Fibroblast of upper back skin (primary cell): ENCODE measurements around the gene ZNF648.
"Not testable (repeated sequence)": the region's sequence is repeated elsewhere in the genome, so short reads cannot be mapped to it uniquely, and the experiment has no call there.

Experiments
- DNase-seq: peaks from one replicate; pipeline ENCODE4 v3.0.0-alpha.2; 2013

Gene ZNF648

GRCh38 chr1:182069028-182069466 lies 7.5 kb upstream of the ZNF648 start:
- DNase-seq: peak; percentile 23

- no peak for DNase-seq
These were observed 5.4 kb upstream of the ZNF648 start for GRCh38 chr1:182066934-182067333.

GRCh38 chr1:182065126-182065845 lies 3.8 kb upstream of the ZNF648 start:
- DNase-seq: no peak

- no peak for DNase-seq
These were observed 3.1 kb upstream of the ZNF648 start for GRCh38 chr1:182064611-182065010.

GRCh38 chr1:182062223-182062622 lies 711 bp upstream of the ZNF648 start:
- DNase-seq: no peak

GRCh38 chr1:182060877-182061276 lies 635 bp downstream of the ZNF648 start:
- no peak for DNase-seq

GRCh38 chr1:182059936-182060335 lies 1.6 kb downstream of the ZNF648 start:
- DNase-seq: no peak

- no peak for DNase-seq
These were observed 4.7 kb downstream of the ZNF648 start for GRCh38 chr1:182056601-182057366.

- peak; percentile 10 for DNase-seq
These were observed 6.7 kb downstream of the ZNF648 start for GRCh38 chr1:182054698-182055326.

GRCh38 chr1:182052355-182052754 lies 9.2 kb downstream of the ZNF648 start:
- DNase-seq: no peak

GRCh38 chr1:182051938-182052337 lies 9.6 kb downstream of the ZNF648 start:
- DNase-seq: no peak

- no peak for DNase-seq
These were observed 10.7 kb downstream of the ZNF648 start for GRCh38 chr1:182050481-182051448.

- DNase-seq: no peak
These were observed 12.9 kb downstream of the ZNF648 start for GRCh38 chr1:182048562-182048961.

GRCh38 chr1:182046763-182047162 lies 14.7 kb downstream of the ZNF648 start:
- no peak for DNase-seq

- not testable (repeated sequence) for DNase-seq
These were observed 16.0 kb downstream of the ZNF648 start for GRCh38 chr1:182045481-182045880.

- no peak for DNase-seq
These were observed 19.9 kb downstream of the ZNF648 start for GRCh38 chr1:182041615-182042014.

GRCh38 chr1:182038220-182038619 lies 23.3 kb downstream of the ZNF648 start:
- DNase-seq: no peak

- no peak for DNase-seq
These were observed 26.3 kb downstream of the ZNF648 start for GRCh38 chr1:182035097-182035770.

GRCh38 chr1:182032251-182032650 lies 29.3 kb downstream of the ZNF648 start:
- DNase-seq: no peak

GRCh38 chr1:182029379-182030331 lies 31.9 kb downstream of the ZNF648 start:
- peak; percentile 85 for DNase-seq

GRCh38 chr1:182029002-182029378 lies 32.5 kb downstream of the ZNF648 start:
- no peak for DNase-seq
